Spleen (tissue), 11 donors: ENCODE measurements around the gene ZFP30. TPM values are rescaled to one million over a fixed set of nuclear protein-coding genes. Genes with fewer than 3 reads are reported as not detected.
A peak's percentile ranks its signal among the peaks of the same experiment; 100 is the strongest.
"Not testable (repeated sequence)": the region's sequence is repeated elsewhere in the genome, so short reads cannot be mapped to it uniquely, and the experiment has no call there.

Experiments used
- DNase-seq: peaks from one replicate; pipeline ENCODE4 v3.0.0-alpha.2; 2020
- H3K27ac ChIP-seq, 8 donors: fragments of 200-600 bp; sonication (generic) in 7 of 8; 1 replicate in 4 of 8; 2 replicates in 4 of 8; pipeline versions ENCODE4 v1.5.0 to v1.8.0; 2016 to 2021; ENCODE audit warnings: inconsistent platforms in 4 of 8, mild to moderate bottlenecking in 4 of 8, moderate library complexity in 1 of 8
- H3K27me3 ChIP-seq, 7 donors: fragments of 200-600 bp; sonication (generic) in 6 of 7; replicated peaks in 1 of 7; 1 replicate in 4 of 7; 2 replicates in 3 of 7; pipeline versions ENCODE4 v1.5.0 to v1.8.0; 2016 to 2021; ENCODE audit warnings: inconsistent platforms in 3 of 7, mild to moderate bottlenecking in 1 of 7
- H3K36me3 ChIP-seq, 6 donors: fragments of 200-600 bp; sonication (generic) in 5 of 6; 1 replicate in 4 of 6; 2 replicates in 2 of 6; pipeline versions ENCODE4 v1.5.0 to v1.8.0; 2016 to 2021; ENCODE audit warnings: inconsistent platforms in 2 of 6
- H3K4me1 ChIP-seq, 6 donors: fragments of 200-600 bp; sonication (generic) in 5 of 6; 1 replicate in 3 of 6; 2 replicates in 3 of 6; pipeline versions ENCODE4 v1.5.0 to v1.8.0; 2016 to 2021; ENCODE audit warnings: inconsistent platforms in 3 of 6
- H3K4me3 ChIP-seq, 8 donors: fragments of 200-600 bp; sonication (generic) in 7 of 8; 1 replicate in 4 of 8; 2 replicates in 4 of 8; pipeline versions ENCODE4 v1.5.0 to v1.8.0; 2016 to 2021; ENCODE audit warnings: inconsistent platforms in 4 of 8, mild to moderate bottlenecking in 4 of 8, moderate library complexity in 2 of 8
- H3K9me3 ChIP-seq, 8 donors: fragments of 200-600 bp; sonication (generic) in 7 of 8; 1 replicate in 4 of 8; 2 replicates in 4 of 8; pipeline versions ENCODE4 v1.5.0 to v1.8.0; 2016 to 2021; ENCODE audit warnings: inconsistent platforms in 4 of 8
- CTCF ChIP-seq, 11 experiments: fragments of 200-600 bp in 7 of 11; fragments of 450-650 bp in 4 of 11; sonication (generic) in 4 of 11; IDR thresholded peaks in 8 of 11; conservative IDR thresholded peaks in 3 of 11; 1 replicate in 7 of 11; 2 replicates in 4 of 11; pipeline versions ENCODE4 v1.4.0 to v1.8.0; 2016 to 2021; ENCODE audit warnings: antibody characterized with exemption in 11 of 11, inconsistent platforms in 4 of 11, mild to moderate bottlenecking in 1 of 11
- POLR2A ChIP-seq, 3 donors: fragments of 450-650 bp; IDR thresholded peaks; one replicate each; pipeline ENCODE4 v1.5.1; 2017; ENCODE audit warnings: antibody characterized with exemption in 3 of 3, mild to moderate bottlenecking in 1 of 3
- POLR2AphosphoS5 ChIP-seq, 3 donors: sonication (generic); formaldehyde crosslinking; IDR thresholded peaks; one replicate each; pipeline ENCODE4 v1.5.1; 2017; ENCODE audit warnings: antibody characterized with exemption in 3 of 3
- WGBS, 5 donors: extraction: QIAGEN DNeasy Blood & Tissue Kit in 3 of 5; methylation state at CpG; one replicate each; pipeline versions ENCODE4 v1.1.5 to v1.1.7; 2013 to 2018; 5-methylcytosine and 5-hydroxymethylcytosine counted together
- intact Hi-C: fragments of 100-400 bp; cut with DNase I; formaldehyde crosslinking; loops from one replicate; pipeline ENCODE4 v1.15.0; 2023; ENCODE audit warnings: low total_unique reads
- polyA plus RNA-seq, 3 donors: library from polyadenylated mRNA; stranded (reverse); fragments of 200-250 nt; gene quantifications; one replicate each; pipeline ENCODE4 v1.2.1, GENCODE V29; 2013
- total RNA-seq, 7 donors: library from RNA; depleted of rRNA in 3 of 7; stranded (reverse); fragments of >200 nt in 3 of 7; fragmentation: NEBNext Ultra II Directional in 4 of 7; extraction: Animal tissue kit (Norgen Biotek cat#: 25700) in 4 of 7; gene quantifications; one replicate each; pipeline versions ENCODE4 v1.1.0 to v1.2.1, GENCODE V29; 2016 to 2021
- donor health status: healthy with polysubstance abuse.
- donor health status: DM: no; HTN: no; CAD: no; lungs with moderate emphysema.
- donor health status: DM: no; HTN: no; CAD: no.
- donor health status: Bipolar disorder and iron deficiency.
- donor health status: healthy.
- donor health status: DM: no; HTN: no; CAD: no.
- donor health status: DM: yes; HTN: yes; CAD: no.

ZFP30 gene
- total and polyA plus RNA-seq, 10 donors: 2.7 to 14.8 (median 11.3) TPM

- no peak for TF ChIP-seq CTCF (IDR thresholded peaks at IDR 0.05 in 8 of 11, conservative IDR thresholded peaks at IDR 0.05 in 3 of 11)
- TF ChIP-seq POLR2A (IDR thresholded peaks at IDR 0.05): no peak
- no peak for TF ChIP-seq POLR2AphosphoS5 (IDR thresholded peaks at IDR 0.05)
- Histone ChIP-seq H3K36me3 (peaks cover 0 to 25% (median 8%) of the 10 kb centered on the region in 6 donors), H3K27me3 (no peaks in the 10 kb centered on the region), H3K27ac (no peak overlapping the region), H3K9me3 (peaks cover 0 to 64% (median 40%) of the 10 kb centered on the region in 8 donors), H3K4me3 (peak overlapping the region in 1 of 8 donors; percentile 77), H3K4me1 (peaks cover 4 to 30% (median 18%) of the 10 kb centered on the region in 6 donors)
- 58 to 75% (median 63%) methylated on average over 11 of the region's 11 CpGs for WGBS, 5 donors
- no peak for DNase-seq
- intact Hi-C loops: no loop called here
These were observed 37.8 kb upstream of the ZFP30 start for GRCh38 chr19:37692956-37693620.

DNA sequence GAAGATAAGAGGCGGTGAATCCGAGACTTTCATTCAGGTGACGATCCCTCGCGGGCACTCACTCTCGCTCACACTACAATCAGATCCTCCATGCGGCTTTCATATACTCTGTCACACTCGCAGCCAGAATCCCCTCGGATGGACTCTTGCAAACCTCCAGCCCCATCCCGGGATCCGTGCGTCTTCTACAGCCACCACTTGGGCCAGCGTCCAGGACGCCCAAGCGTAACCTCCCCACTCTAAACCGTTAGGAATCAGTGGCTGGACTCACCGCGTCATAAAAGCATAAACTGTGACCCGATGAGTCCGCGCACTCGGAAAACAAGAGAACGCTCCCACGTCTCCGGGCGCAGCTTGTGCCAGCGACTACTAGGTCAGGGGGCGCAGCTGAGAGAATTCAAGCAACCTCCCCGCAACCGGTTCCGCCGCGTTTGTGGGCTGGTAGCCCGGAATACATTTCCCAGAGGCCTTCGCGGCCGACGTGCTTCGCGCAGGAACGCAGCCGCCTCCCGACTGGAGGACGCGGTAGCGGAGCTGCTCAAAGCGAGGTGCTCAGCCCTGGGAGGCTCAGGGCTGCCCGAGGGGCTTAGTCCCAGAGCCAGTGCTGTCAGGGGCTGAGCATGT is 36.7 kb upstream of the ZFP30 start:
- peak; percentile 89 to 92 (median 92) for TF ChIP-seq POLR2AphosphoS5 (IDR thresholded peaks at IDR 0.05)
- peak in 1 of 3 donors; percentile 39 for TF ChIP-seq POLR2A (IDR thresholded peaks at IDR 0.05)
- peak in 2 of 11 experiments; percentile 9 to 26 for TF ChIP-seq CTCF (IDR thresholded peaks at IDR 0.05 in 8 of 11, conservative IDR thresholded peaks at IDR 0.05 in 3 of 11)
- peaks cover 0 to 15% (median 6%) of the 10 kb centered on the region in 6 donors for H3K36me3 ChIP-seq
- intact Hi-C loops: no loop called here
- peaks cover 0 to 57% (median 33%) of the 10 kb centered on the region in 8 donors for H3K9me3 ChIP-seq
- H3K27me3 ChIP-seq: no peaks in the 10 kb centered on the region
- H3K27ac ChIP-seq: peak overlapping the region; percentile 73 to 90 (median 80)
- 0 to 2% (median 1%) methylated on average over 29 to 48 of the region's 48 CpGs for WGBS, 5 donors
- peaks cover 4 to 30% (median 18%) of the 10 kb centered on the region in 6 donors for H3K4me1 ChIP-seq
- H3K4me3 ChIP-seq: peak overlapping the region; percentile 45 to 77 (median 52)
- peak; percentile 95 for DNase-seq

DNA sequence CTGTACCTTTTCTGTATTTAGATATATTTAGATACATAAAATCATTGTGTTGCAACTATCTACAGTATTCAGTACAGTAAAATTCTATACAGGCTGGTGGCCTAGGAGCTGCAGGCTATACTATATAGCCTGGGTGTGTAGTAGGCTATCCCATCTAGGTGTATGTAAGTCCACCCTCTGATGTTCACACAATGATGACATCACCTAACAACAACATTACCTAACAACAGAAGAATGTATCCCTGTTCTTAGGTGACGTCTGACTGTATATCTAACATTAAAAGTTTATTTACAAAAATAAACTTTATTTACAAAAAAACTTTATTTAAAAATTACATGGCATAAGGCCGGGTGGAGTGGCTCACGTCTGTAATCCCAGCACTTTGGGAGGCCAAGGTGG is 28.3 kb upstream of the ZFP30 start:
- Histone ChIP-seq H3K4me3 (no peak overlapping the region), H3K27ac (no peak overlapping the region), H3K4me1 (no peaks in the 10 kb centered on the region), H3K36me3 (peaks cover 0 to 81% (median 3%) of the 10 kb centered on the region in 6 donors), H3K9me3 (peaks cover 9 to 94% (median 85%) of the 10 kb centered on the region in 8 donors), H3K27me3 (no peaks in the 10 kb centered on the region)
- intact Hi-C loops: no loop called here
- no peak for DNase-seq
- 90 to 94% (median 93%) methylated on average over 3 of the region's 3 CpGs for WGBS, 5 donors
- TF ChIP-seq CTCF (IDR thresholded peaks at IDR 0.05 in 8 of 11, conservative IDR thresholded peaks at IDR 0.05 in 3 of 11) (no peak), POLR2AphosphoS5 (IDR thresholded peaks at IDR 0.05) (no peak), POLR2A (IDR thresholded peaks at IDR 0.05) (no peak)

DNA sequence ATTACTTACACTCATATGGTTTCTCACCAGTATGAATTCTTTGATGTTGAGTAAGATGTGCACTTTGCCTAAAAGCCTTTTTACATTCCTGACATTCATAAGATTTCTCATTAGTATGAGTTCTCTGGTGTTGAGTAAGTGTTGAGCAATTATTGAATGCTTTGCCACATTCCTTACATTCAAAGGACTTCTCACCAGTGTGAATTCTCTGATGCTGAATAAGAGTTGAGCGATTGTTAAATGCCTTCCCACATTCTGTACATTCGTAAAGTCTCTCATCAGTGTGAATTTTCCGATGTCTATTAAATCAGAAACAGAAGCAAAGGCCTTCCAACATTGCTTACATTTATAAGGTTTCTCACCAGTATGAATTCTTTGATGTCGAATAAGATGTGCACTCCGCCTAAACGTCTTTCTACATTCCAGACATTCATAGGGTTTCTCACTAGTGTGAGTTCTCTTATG is 14.2 kb upstream of the ZFP30 start:
- no peak for TF ChIP-seq CTCF (IDR thresholded peaks at IDR 0.05 in 8 of 11, conservative IDR thresholded peaks at IDR 0.05 in 3 of 11)
- no peak for TF ChIP-seq POLR2A (IDR thresholded peaks at IDR 0.05)
- WGBS, 5 donors: 88 to 94% (median 92%) methylated on average over 6 of the region's 6 CpGs

GRCh38 chr19:37657157-37657556 is 1.9 kb upstream of the ZFP30 start:
- H3K4me3 ChIP-seq, intact Hi-C loops, H3K36me3 ChIP-seq, H3K27ac ChIP-seq, DNase-seq, H3K27me3 ChIP-seq: not testable (repeated sequence)
- H3K4me1 ChIP-seq: peaks cover 10 to 42% (median 26%) of the 10 kb centered on the region in 6 donors
- 94 to 98% (median 95%) methylated on average over 8 of the region's 8 CpGs for WGBS, 5 donors
- H3K9me3 ChIP-seq: peaks cover 0 to 48% (median 18%) of the 10 kb centered on the region in 8 donors

More for the DNA sequence above, 14.2 kb upstream of the ZFP30 start:
- Histone ChIP-seq H3K27me3 (no peaks in the 10 kb centered on the region), H3K27ac (no peak overlapping the region), H3K9me3 (peaks cover 45 to 100% (median 100%) of the 10 kb centered on the region in 8 donors), H3K4me3 (no peak overlapping the region), H3K36me3 (peaks cover 0 to 37% (median 0%) of the 10 kb centered on the region in 6 donors), H3K4me1 (no peaks in the 10 kb centered on the region)
- DNase-seq: no peak
- intact Hi-C loops: no loop called here
